ENCODE measurements around the gene PZP. TPM values are rescaled to one million over a fixed set of nuclear protein-coding genes. Genes with fewer than 3 reads are reported as not detected.

Gene PZP
- total and polyA plus RNA-seq, 8 donors = 0.13 TPM; not detected in 7

- no peaks in the 10 kb centered on the region for H3K27me3 ChIP-seq
- intact Hi-C loops (cut with DNase I; ENCODE audit: low total_unique reads) = no loop called here
- DNase-seq = no peak
- peaks cover 0 to 16% (median 2%) of the 10 kb centered on the region in 4 donors for H3K4me1 ChIP-seq
- H3K9me3 ChIP-seq = no peaks in the 10 kb centered on the region
- no peak overlapping the region for H3K4me3 ChIP-seq
- H3K27ac ChIP-seq = peak overlapping the region in 1 of 5 donors; percentile 4
- WGBS, 5 donors = 63 to 91% (median 77%) methylated on average over 5 of the region's 5 CpGs
- no peak for TF ChIP-seq CTCF (IDR thresholded peaks at IDR 0.05)
- no peak for TF ChIP-seq POLR2AphosphoS5 (IDR thresholded peaks at IDR 0.05)
- no peak for TF ChIP-seq POLR2A (IDR thresholded peaks at IDR 0.05)
- TF ChIP-seq EP300 (IDR thresholded peaks at IDR 0.05) = no peak
- H3K36me3 ChIP-seq = peaks cover 7 to 83% (median 67%) of the 10 kb centered on the region in 4 donors
Observed at GRCh38 chr12:9108504-9109212, 99.5 kb downstream of the PZP start.

GRCh38 chr12:9107542-9107873 lies 100.7 kb downstream of the PZP start:
- intact Hi-C loops (cut with DNase I; ENCODE audit: low total_unique reads) = no loop called here
- peaks cover 7 to 92% (median 75%) of the 10 kb centered on the region in 4 donors for H3K36me3 ChIP-seq
- WGBS, 5 donors = 85 to 93% (median 89%) methylated on average over 3 of the region's 3 CpGs

GRCh38 chr12:9106610-9107541 lies 101.3 kb downstream of the PZP start:
- TF ChIP-seq POLR2AphosphoS5 (IDR thresholded peaks at IDR 0.05) = no peak
- TF ChIP-seq CTCF (IDR thresholded peaks at IDR 0.05) = no peak
- no peak for TF ChIP-seq EP300 (IDR thresholded peaks at IDR 0.05)
- no peak for TF ChIP-seq POLR2A (IDR thresholded peaks at IDR 0.05)
- peak overlapping the region in 1 of 5 donors; percentile 15 for H3K27ac ChIP-seq
- peaks cover 0 to under 1% (median 0%) of the 10 kb centered on the region in 4 donors for H3K4me1 ChIP-seq
- no peaks in the 10 kb centered on the region for H3K27me3 ChIP-seq
- H3K4me3 ChIP-seq = no peak overlapping the region
- no peak for DNase-seq
- 89 to 94% (median 90%) methylated on average over 11 of the region's 11 CpGs for WGBS, 5 donors
- no peaks in the 10 kb centered on the region for H3K9me3 ChIP-seq
- intact Hi-C loops (cut with DNase I; ENCODE audit: low total_unique reads) = no loop called here
- peaks cover 7 to 92% (median 78%) of the 10 kb centered on the region in 4 donors for H3K36me3 ChIP-seq

More at GRCh38 chr12:9107542-9107873, 100.7 kb downstream of the PZP start:
- Histone ChIP-seq H3K9me3 (no peaks in the 10 kb centered on the region), H3K4me3 (no peak overlapping the region), H3K27me3 (no peaks in the 10 kb centered on the region), H3K4me1 (peaks cover 0 to 7% (median 0%) of the 10 kb centered on the region in 4 donors), H3K27ac (peak overlapping the region in 1 of 5 donors; percentile 15)
- DNase-seq = no peak
- TF ChIP-seq POLR2A (IDR thresholded peaks at IDR 0.05) (no peak), EP300 (IDR thresholded peaks at IDR 0.05) (no peak), CTCF (IDR thresholded peaks at IDR 0.05) (no peak), POLR2AphosphoS5 (IDR thresholded peaks at IDR 0.05) (no peak)

- Histone ChIP-seq H3K4me3 (no peak overlapping the region), H3K36me3 (peaks cover 7 to 92% (median 82%) of the 10 kb centered on the region in 4 donors), H3K27ac (no peak overlapping the region), H3K9me3 (no peaks in the 10 kb centered on the region), H3K27me3 (no peaks in the 10 kb centered on the region), H3K4me1 (no peaks in the 10 kb centered on the region)
- no peak for DNase-seq
- TF ChIP-seq CTCF (IDR thresholded peaks at IDR 0.05) = no peak
- TF ChIP-seq POLR2AphosphoS5 (IDR thresholded peaks at IDR 0.05) = no peak
- TF ChIP-seq POLR2A (IDR thresholded peaks at IDR 0.05) = no peak
- TF ChIP-seq EP300 (IDR thresholded peaks at IDR 0.05) = no peak
- intact Hi-C loops (cut with DNase I; ENCODE audit: low total_unique reads) = no loop called here
- WGBS, 5 donors = 76 to 92% (median 91%) methylated on average over 1 of the region's 1 CpG
Observed at GRCh38 chr12:9106067-9106466, 102.1 kb downstream of the PZP start.

Measured in stomach (tissue), 9 donors.